Measurements from ENCODE around the gene DLD.
"Not testable (repeated sequence)": the region's sequence is repeated elsewhere in the genome, so short reads cannot be mapped to it uniquely, and the experiment has no call there.

DLD gene

GRCh38 chr7:107946451-107946850 lies 55.5 kb downstream of the DLD start:
- DNase-seq: no peak

GRCh38 chr7:107946881-107947280 lies 55.9 kb downstream of the DLD start:
- DNase-seq: no peak

- no peak for DNase-seq
Measured at GRCh38 chr7:107948645-107949442, 57.9 kb downstream of the DLD start.

- DNase-seq: no peak
Measured at GRCh38 chr7:107949443-107949935, 58.5 kb downstream of the DLD start.

- no peak for DNase-seq
Measured at GRCh38 chr7:107951172-107951787, 60.3 kb downstream of the DLD start.

- DNase-seq: no peak
Measured at GRCh38 chr7:107951896-107952295, 60.9 kb downstream of the DLD start.

GRCh38 chr7:107953265-107953923 lies 62.4 kb downstream of the DLD start:
- DNase-seq: no peak

- DNase-seq: no peak
Measured at GRCh38 chr7:107953924-107954303, 62.9 kb downstream of the DLD start.

- DNase-seq: no peak
Measured at GRCh38 chr7:107955394-107955793, 64.4 kb downstream of the DLD start.

GRCh38 chr7:107956950-107957349 lies 66.0 kb downstream of the DLD start:
- DNase-seq: not testable (repeated sequence)

GRCh38 chr7:107957436-107957835 lies 66.5 kb downstream of the DLD start:
- no peak for DNase-seq

GRCh38 chr7:107958764-107959526 lies 68.0 kb downstream of the DLD start:
- DNase-seq: no peak

GRCh38 chr7:107959527-107959898 lies 68.5 kb downstream of the DLD start:
- DNase-seq: no peak

- DNase-seq: no peak
Measured at GRCh38 chr7:107960272-107960671, 69.3 kb downstream of the DLD start.

- DNase-seq: no peak
Measured at GRCh38 chr7:107961405-107961804, 70.4 kb downstream of the DLD start.

GRCh38 chr7:107962817-107963216 lies 71.8 kb downstream of the DLD start:
- DNase-seq: no peak

- DNase-seq: no peak
Measured at GRCh38 chr7:107964510-107964909, 73.5 kb downstream of the DLD start.

GRCh38 chr7:107966711-107967110 lies 75.7 kb downstream of the DLD start:
- DNase-seq: no peak

- no peak for DNase-seq
Measured at GRCh38 chr7:107967420-107967819, 76.4 kb downstream of the DLD start.

- DNase-seq: no peak
Measured at GRCh38 chr7:107968449-107968848, 77.5 kb downstream of the DLD start.

- no peak for DNase-seq
Measured at GRCh38 chr7:107969856-107970255, 78.9 kb downstream of the DLD start.

All from GF-D8 (cell line).